HepG2 (cell line): ENCODE results near the gene TMEM38A. TPM values are rescaled to one million over a fixed set of nuclear protein-coding genes. Genes with fewer than 3 reads are reported as not detected.

Source experiments
- ATAC-seq: fragments of 200-7000 bp; cut with Tn5 transposase; 3 replicates; pipeline ENCODE4 v1.9.1; 2020; ENCODE audit warnings: mild to moderate bottlenecking, moderate library complexity
- BruUV-seq: library from RNA; stranded (reverse); fragments of 400-500 nt; replicated peaks from 2 replicates; lab custom pipeline; 2021; lab: Mats Ljungman, UMichigan
- CTCF ChIA-PET: fragments of 300-600 bp; formaldehyde crosslinking; extraction: SDS; loops from one replicate; lab custom pipeline; 2021; ENCODE audit warnings: low total read pairs, inconsistent platforms, low intra/inter-chr PET ratio; lab: Yijun Ruan, JAX
- POLR2A ChIA-PET: fragments of 350-600 bp; sonication (Branson Sonifier 250); formaldehyde crosslinking; loops from one replicate; lab custom pipeline; 2020; ENCODE audit warnings: antibody characterized with exemption, inconsistent platforms; lab: Yijun Ruan, JAX
- DNase-seq: peaks from one replicate; pipeline ENCODE4 v3.0.0-alpha.2; 2015; ENCODE audit warnings: low spot score
- FAIRE-seq: peaks from 3 replicates; lab custom pipeline; 2011; peaks lifted over from hg19 to GRCh38; lab: Jason Lieb, UNC
- H2AFZ ChIP-seq: one replicate; pipeline ENCODE4 v1.6.1; 2011; ENCODE audit warnings: low read length, inconsistent platforms
- H3K27ac ChIP-seq: fragments of 300-600 bp; 3 replicates; pipeline ENCODE4 v1.8.0; 2011; ENCODE audit warnings: mixed run types, mild to moderate bottlenecking, mixed read lengths, low read length, inconsistent platforms; ENCODE audit not compliant: insufficient read depth; ENCODE audit errors: extremely low read length
- H3K27me3 ChIP-seq, 2 experiments: fragments of 200-600 bp in 1 of 2; 2 replicates in 1 of 2; 3 replicates in 1 of 2; pipeline versions ENCODE4 v1.6.0 to v1.8.0; 2011; ENCODE audit warnings: low read length in 2 of 2, mild to moderate bottlenecking in 2 of 2, moderate library complexity in 2 of 2, inconsistent platforms in 1 of 2; ENCODE audit not compliant: insufficient read depth in 2 of 2, control insufficient read depth in 1 of 2
- H3K36me3 ChIP-seq, 2 experiments: fragments of 200-600 bp in 1 of 2; replicated peaks in 1 of 2; 2 replicates in 1 of 2; 3 replicates in 1 of 2; pipeline versions ENCODE4 v1.5.1 to v1.8.0; 2011; ENCODE audit warnings: low read length in 2 of 2, inconsistent platforms in 1 of 2; ENCODE audit not compliant: insufficient read depth in 2 of 2, control insufficient read depth in 1 of 2
- H3K4me1 ChIP-seq: 2 replicates; pipeline ENCODE4 v1.5.1; 2012; ENCODE audit warnings: low read length, inconsistent platforms; ENCODE audit not compliant: insufficient read depth
- H3K4me2 ChIP-seq: 2 replicates; pipeline ENCODE4 v1.6.0; 2011; ENCODE audit warnings: low read depth, low read length, inconsistent platforms
- H3K4me3 ChIP-seq, 3 experiments: fragments of 200-600 bp in 1 of 3; sonication (generic), shearing (Covaris generic) in 1 of 3; replicated peaks in 1 of 3; 2 replicates each; pipeline ENCODE4 v1.5.1; 2011 to 2016; ENCODE audit warnings: low read length in 3 of 3, inconsistent platforms in 2 of 3, low read depth in 2 of 3, mild to moderate bottlenecking in 2 of 3, control low read depth in 1 of 3, mixed read lengths in 1 of 3; ENCODE audit not compliant: insufficient read depth in 1 of 3
- H3K79me2 ChIP-seq: one replicate; pipeline ENCODE4 v1.6.1; 2011; ENCODE audit warnings: low read length, inconsistent platforms; ENCODE audit not compliant: insufficient read depth
- H3K9ac ChIP-seq: 2 replicates; pipeline ENCODE4 v1.6.0; 2011; ENCODE audit warnings: mild to moderate bottlenecking, low read depth, low read length, inconsistent platforms; ENCODE audit not compliant: insufficient read depth
- H3K9me3 ChIP-seq: 2 replicates; pipeline ENCODE4 v1.5.1; 2012; ENCODE audit warnings: mild to moderate bottlenecking, low read length
- H4K20me1 ChIP-seq: 2 replicates; pipeline ENCODE4 v1.6.0; 2011; ENCODE audit warnings: inconsistent platforms, mild to moderate bottlenecking, low read length, moderate library complexity; ENCODE audit not compliant: insufficient read depth
- BHLHE40 ChIP-seq: IDR thresholded peaks from 2 replicates; pipeline ENCODE4 v1.6.1; 2011; ENCODE audit warnings: low read length, improper control_type of control experiment
- BRCA1 ChIP-seq: sonication (generic); formaldehyde crosslinking; IDR thresholded peaks from 2 replicates; pipeline ENCODE4 v1.4.0; 2020; ENCODE audit warnings: missing genetic modification reagents
- KLF12 ChIP-seq: sonication (generic); formaldehyde crosslinking; IDR thresholded peaks from 2 replicates; pipeline ENCODE4 v1.4.0; 2020; ENCODE audit warnings: missing genetic modification reagents, borderline replicate concordance
- NR1H2 ChIP-seq: sonication (generic); formaldehyde crosslinking; IDR thresholded peaks from 2 replicates; pipeline ENCODE4 v1.8.1; 2022; ENCODE audit warnings: low read depth, missing genetic modification reagents, borderline replicate concordance
- PPARG ChIP-seq: conservative IDR thresholded peaks from 2 replicates; pipeline ENCODE4 v1.6.1; 2016; ENCODE audit warnings: missing biosample characterization, missing genetic modification reagents
- RBFOX2 ChIP-seq: fragments of 200-400 bp; formaldehyde crosslinking; IDR thresholded peaks from 2 replicates; pipeline ENCODE4 v1.6.1; 2017; ENCODE audit warnings: low read depth, mild to moderate bottlenecking, low read length
- RELA ChIP-seq: sonication (generic); formaldehyde crosslinking; IDR thresholded peaks from 2 replicates; pipeline ENCODE4 v1.4.0; 2020; ENCODE audit warnings: missing genetic modification reagents
- SNAPC2 ChIP-seq: sonication (generic); formaldehyde crosslinking; IDR thresholded peaks from 2 replicates; pipeline ENCODE4 v1.8.1; 2022; ENCODE audit warnings: mild to moderate bottlenecking, missing genetic modification reagents
- ZBTB4 ChIP-seq: sonication (generic); formaldehyde crosslinking; IDR thresholded peaks from 2 replicates; pipeline ENCODE4 v1.4.0; 2020; ENCODE audit warnings: missing genetic modification reagents, mild to moderate bottlenecking, borderline replicate concordance
- ZFP41 ChIP-seq: sonication (generic); formaldehyde crosslinking; IDR thresholded peaks from 2 replicates; pipeline ENCODE4 v1.4.0; 2020; ENCODE audit warnings: mild to moderate bottlenecking, missing genetic modification reagents, borderline replicate concordance
- WGBS: methylation state at CpG from one replicate; pipeline ENCODE4 v1.1.6; 2017; ENCODE audit warnings: low lambda C conversion rate; 5-methylcytosine and 5-hydroxymethylcytosine counted together
- in situ Hi-C: cut with HindIII; loops from 2 replicates; pipeline ENCODE4 v1.10.0; 2017; ENCODE audit warnings: low pct_unique_long_range_greater_than_20kb; ENCODE audit not compliant: extremely low pct_ligation_motif_present
- intact Hi-C: fragments of 100-400 bp; cut with micrococcal nuclease; formaldehyde crosslinking; loops from one replicate; pipeline ENCODE4 v1.10.0; 2022; ENCODE audit not compliant: unreplicated experiment
- polyA plus RNA-seq, 8 experiments: library from polyadenylated mRNA; depleted of rRNA in 3 of 8; stranded (reverse) in 7 of 8; unstranded in 1 of 8; fragments of >200 nt; fragmentation: Illumina TruSeq in 4 of 8; extraction: Trizol in 4 of 8; gene quantifications; 2 replicates each; pipeline versions ENCODE4 v1.2.1 to v1.2.3, GENCODE V29; 2011 to 2016; ENCODE audit warnings: low read depth in 4 of 8, missing spikeins in 1 of 8, mixed read lengths in 1 of 8; ENCODE audit not compliant: insufficient read depth in 1 of 8
- total RNA-seq, 5 experiments: library from RNA; depleted of rRNA; stranded (reverse); fragments of >200 nt; fragmentation: Illumina TruSeq; extraction: Trizol; gene quantifications; 2 replicates each; pipeline ENCODE4 v1.2.3, GENCODE V29; 2016; ENCODE audit warnings: low read depth in 1 of 5
- TF ChIP-seq, protein P1 (sequence below): IDR thresholded peaks from 2 replicates; pipeline ENCODE4 v1.6.1; 2016; ENCODE audit warnings: low read depth, control low read depth

TMEM38A gene
- total and polyA plus RNA-seq, 2 of the 13 experiments (the other 11 are each of a cell fraction or from before 2014, with no cell fraction given): 4.8 to 6.8 TPM

GRCh38 chr19:16614941-16615340 lies 46.0 kb upstream of the TMEM38A start:
- DNase-seq (no peak), FAIRE-seq (no peak), ATAC-seq (no peak)
- no peak overlapping the region for H3K4me3 ChIP-seq
- BruUV-seq: no TSS peak
- WGBS: 95% methylated on average over 2 of the region's 2 CpGs
- H3K4me2 ChIP-seq: no peak overlapping the region
- no peak overlapping the region for H2AFZ ChIP-seq
- H3K9me3 ChIP-seq: no peaks in the 10 kb centered on the region
- POLR2A ChIA-PET: no interaction called here
- intact Hi-C loops: no loop called here
- H3K4me1 ChIP-seq: no peaks in the 10 kb centered on the region
- no peaks in the 10 kb centered on the region for H3K27me3 ChIP-seq
- no peaks in the 10 kb centered on the region; a peak in 1 of 5 replicates for H3K36me3 ChIP-seq
- in situ Hi-C loops: no loop called here
- CTCF ChIA-PET: no interaction called here
- peaks cover 7% of the 10 kb centered on the region for H4K20me1 ChIP-seq
- peaks cover 91% of the 10 kb centered on the region for H3K79me2 ChIP-seq
- no peak overlapping the region for H3K27ac ChIP-seq
- TF ChIP-seq SNAPC2 (CRISPR knock-in tag): no peak
- no peak overlapping the region for H3K9ac ChIP-seq

GRCh38 chr19:16615808-16616207 lies 45.1 kb upstream of the TMEM38A start:
- BruUV-seq: no TSS peak
- Histone ChIP-seq H3K4me2 (no peak overlapping the region), H3K27me3 (no peaks in the 10 kb centered on the region), H4K20me1 (peaks cover 14% of the 10 kb centered on the region), H3K36me3 (no peaks in the 10 kb centered on the region; a peak in 1 of 5 replicates), H3K4me1 (peaks cover 6% of the 10 kb centered on the region), H3K9ac (no peak overlapping the region), H3K27ac (no peak overlapping the region), H2AFZ (no peak overlapping the region), H3K9me3 (no peaks in the 10 kb centered on the region), H3K4me3 (no peak overlapping the region), H3K79me2 (peaks cover 94% of the 10 kb centered on the region)
- intact Hi-C loops: no loop called here
- ATAC-seq (no peak), DNase-seq (no peak), FAIRE-seq (no peak)
- CTCF ChIA-PET: no interaction called here
- 100% methylated on average over 1 of the region's 1 CpG for WGBS
- POLR2A ChIA-PET: no interaction called here
- TF ChIP-seq PPARG (CRISPR knock-in tag) (no peak), ZFP41 (CRISPR knock-in tag) (no peak), BHLHE40 (no peak), RELA (CRISPR knock-in tag) (no peak), NR1H2 (CRISPR knock-in tag) (no peak), BRCA1 (CRISPR knock-in tag) (no peak), KLF12 (CRISPR knock-in tag) (no peak), ZBTB4 (CRISPR knock-in tag) (no peak), RBFOX2 (no peak)
- TF ChIP-seq, protein P1, sequence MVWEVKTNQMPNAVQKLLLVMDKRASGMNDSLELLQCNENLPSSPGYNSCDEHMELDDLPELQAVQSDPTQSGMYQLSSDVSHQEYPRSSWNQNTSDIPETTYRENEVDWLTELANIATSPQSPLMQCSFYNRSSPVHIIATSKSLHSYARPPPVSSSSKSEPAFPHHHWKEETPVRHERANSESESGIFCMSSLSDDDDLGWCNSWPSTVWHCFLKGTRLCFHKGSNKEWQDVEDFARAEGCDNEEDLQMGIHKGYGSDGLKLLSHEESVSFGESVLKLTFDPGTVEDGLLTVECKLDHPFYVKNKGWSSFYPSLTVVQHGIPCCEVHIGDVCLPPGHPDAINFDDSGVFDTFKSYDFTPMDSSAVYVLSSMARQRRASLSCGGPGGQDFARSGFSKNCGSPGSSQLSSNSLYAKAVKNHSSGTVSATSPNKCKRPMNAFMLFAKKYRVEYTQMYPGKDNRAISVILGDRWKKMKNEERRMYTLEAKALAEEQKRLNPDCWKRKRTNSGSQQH (CRISPR knock-in tag): no peak
- in situ Hi-C loops: no loop called here
